Heart right ventricle (tissue), 16 donors: ENCODE results near the gene TWF2. TPM values are rescaled to one million over a fixed set of nuclear protein-coding genes. Genes with fewer than 3 reads are reported as not detected.

ENCODE experiments used
- ATAC-seq, 8 donors: fragments of 200-7000 bp; cut with Tn5 transposase; one replicate each; pipeline ENCODE4 v1.9.1; 2020; ENCODE audit warnings: mild to moderate bottlenecking in 8 of 8, moderate library complexity in 8 of 8, moderate number of reproducible peaks in 1 of 8
- DNase-seq, 2 donors: peaks; one replicate each; pipeline ENCODE4 v3.0.0-alpha.2; 2020
- H3K27ac ChIP-seq, 10 donors: fragments of 200-600 bp; sonication (generic) in 2 of 10; one replicate each; pipeline versions ENCODE4 v1.5.0 to v1.8.0; 2020 to 2022; ENCODE audit warnings: mild to moderate bottlenecking in 3 of 10
- H3K27me3 ChIP-seq, 7 donors: fragments of 200-600 bp; one replicate each; pipeline ENCODE4 v1.8.0; 2021 to 2022; ENCODE audit warnings: mild to moderate bottlenecking in 2 of 7
- H3K36me3 ChIP-seq, 9 donors: fragments of 200-600 bp; sonication (generic) in 1 of 9; one replicate each; pipeline versions ENCODE4 v1.5.0 to v1.8.0; 2020 to 2022; ENCODE audit warnings: mild to moderate bottlenecking in 2 of 9
- H3K4me1 ChIP-seq, 9 donors: fragments of 200-600 bp; sonication (generic) in 1 of 9; one replicate each; pipeline versions ENCODE4 v1.5.0 to v1.8.0; 2020 to 2022; ENCODE audit warnings: mild to moderate bottlenecking in 4 of 9
- H3K4me3 ChIP-seq, 10 donors: fragments of 200-600 bp; sonication (generic) in 2 of 10; one replicate each; pipeline versions ENCODE4 v1.5.0 to v1.8.0; 2020 to 2022; ENCODE audit warnings: mild to moderate bottlenecking in 7 of 10, moderate library complexity in 2 of 10
- H3K9me3 ChIP-seq, 11 donors: fragments of 200-600 bp in 10 of 11; sonication (generic) in 2 of 11; one replicate each; pipeline versions ENCODE4 v1.5.0 to v1.8.0; 2013 to 2022; ENCODE audit warnings: mild to moderate bottlenecking in 2 of 11, control low read depth in 1 of 11, moderate library complexity in 1 of 11
- WGBS, 2 donors: extraction: QIAGEN DNeasy Blood & Tissue Kit; methylation state at CpG; one replicate each; pipeline ENCODE4 v1.1.7; 2013; ENCODE audit warnings: inconsistent platforms in 1 of 2; 5-methylcytosine and 5-hydroxymethylcytosine counted together
- intact Hi-C, 10 donors: fragments of 100-400 bp; cut with DNase I; formaldehyde crosslinking; loops; one replicate each; pipeline versions ENCODE4 v1.11.1 to v1.14.2; 2022
- polyA plus RNA-seq, 2 donors: library from polyadenylated mRNA; stranded (reverse); fragments of 200-250 nt; gene quantifications; one replicate each; pipeline ENCODE4 v1.2.3, GENCODE V29; 2013
- total RNA-seq, 10 donors: library from RNA; stranded (reverse); fragmentation: NEBNext Ultra II Directional in 3 of 10; extraction: Animal tissue kit (Norgen Biotek cat#: 25700) in 3 of 10; gene quantifications; one replicate each; pipeline versions ENCODE4 v1.2.1 to v1.2.4, GENCODE V29; 2021 to 2023
- TF ChIP-seq, protein P1 (sequence below), 9 donors: fragments of 200-600 bp; sonication (generic) in 2 of 9; IDR thresholded peaks; one replicate each; pipeline versions ENCODE4 v1.5.0 to v1.8.0; 2021 to 2022; ENCODE audit warnings: antibody characterized with exemption in 9 of 9, mild to moderate bottlenecking in 5 of 9, moderate library complexity in 1 of 9
- donor health status: Arrhythmogenic right ventricular cardiomyopathy.
- donor health status: ischemic (EF 13 %, LVEDD 7.1; RV severe dilation, severe dysfunction).
- donor health status: healthy with polysubstance abuse.
- donor health status: DM: no; HTN: yes; CAD: no.
- donor health status: DM: no; HTN: no; CAD: no.
- donor health status: ischemic (EF 25% LVEDD 6.9; RV normal size, moderate dysfunction).
- donor health status: ischemic (EF 25% LVEDD 5.7; RV mildly dilated, moderate dysfunction).
- donor health status: healthy.
- donor health status: DM: yes; HTN: yes; CAD: no.
- donor health status: Ischemic cardiomyopathy.
- donor health status: ischemic (EF 35%, LVEDD 5.7; RV mildly dilated, moderate dysfunction).
- donor health status: nonischemic (EF 11% LVEDD 7.7; RV severe dilation, severe dysfunction).
- donor health status: DM: yes; HTN: yes; CAD: no.
- donor health status: PGD.
- donor health status: ischemic (EF 29% LVEDD 5.4; RV normal size, mild dysfunction).
- donor health status: nonischemic (EF 23%, LVEDD 6.1; RV moderate dilation, normal function).

The TWF2 gene
- total and polyA plus RNA-seq, 12 donors = 44.7 to 148 (median 96.0) TPM

GRCh38 chr3:52245322-52246263, 6.6 kb upstream of the TWF2 start, which contains the start of gene PPM1M:
PPM1M (plus strand) TSS chr3:52245759; CDS start chr3:52245825, 66 bp downstream.
- 2% methylated on average over 69 to 98 of the region's 98 CpGs for WGBS, 2 donors
- intact Hi-C loops = no loop called here

DNA sequence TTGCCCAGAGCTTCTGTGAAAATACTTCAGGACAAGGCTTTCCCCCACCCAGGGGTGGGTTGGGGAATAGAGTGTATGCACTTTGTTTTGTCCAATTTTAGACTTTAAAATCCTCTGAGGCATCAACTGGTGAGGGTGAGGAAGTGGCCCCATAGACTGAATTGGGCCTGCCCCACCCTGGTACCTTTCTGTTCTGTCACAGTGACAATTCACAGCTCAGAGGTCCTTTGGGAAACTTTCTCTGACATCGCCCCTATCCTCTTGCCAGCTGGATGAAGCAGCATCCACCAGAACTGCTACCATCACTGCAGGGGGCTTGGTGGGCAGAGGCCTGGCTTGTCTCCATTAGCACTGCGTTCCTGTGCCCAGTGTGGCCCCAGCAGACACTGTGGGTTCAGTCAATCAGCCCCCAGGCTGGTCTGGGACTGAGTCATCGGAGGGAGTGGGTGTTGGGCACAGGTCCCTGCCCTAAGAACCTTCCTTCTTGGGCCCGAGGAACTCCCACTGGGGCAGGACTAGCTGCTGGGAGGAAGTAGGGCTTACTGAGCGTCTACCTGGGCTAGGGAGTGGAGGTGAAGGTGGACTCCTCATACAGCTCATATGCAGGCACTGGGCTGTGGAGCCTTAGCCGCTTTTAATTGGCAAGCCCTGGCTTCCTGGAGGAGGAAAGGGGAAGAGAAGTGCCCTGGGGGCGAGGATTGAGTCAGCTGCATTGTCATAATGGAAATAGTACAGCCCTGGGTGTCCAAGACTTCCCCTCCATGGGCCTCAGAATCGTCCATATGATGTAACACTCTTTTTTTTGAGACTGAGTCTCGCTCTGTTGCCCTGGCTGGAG, 5.1 kb upstream of the TWF2 start:
- peak in 7 of 8 donors; percentile 0 to 30 (median 13) for ATAC-seq
- TF ChIP-seq, protein P1, sequence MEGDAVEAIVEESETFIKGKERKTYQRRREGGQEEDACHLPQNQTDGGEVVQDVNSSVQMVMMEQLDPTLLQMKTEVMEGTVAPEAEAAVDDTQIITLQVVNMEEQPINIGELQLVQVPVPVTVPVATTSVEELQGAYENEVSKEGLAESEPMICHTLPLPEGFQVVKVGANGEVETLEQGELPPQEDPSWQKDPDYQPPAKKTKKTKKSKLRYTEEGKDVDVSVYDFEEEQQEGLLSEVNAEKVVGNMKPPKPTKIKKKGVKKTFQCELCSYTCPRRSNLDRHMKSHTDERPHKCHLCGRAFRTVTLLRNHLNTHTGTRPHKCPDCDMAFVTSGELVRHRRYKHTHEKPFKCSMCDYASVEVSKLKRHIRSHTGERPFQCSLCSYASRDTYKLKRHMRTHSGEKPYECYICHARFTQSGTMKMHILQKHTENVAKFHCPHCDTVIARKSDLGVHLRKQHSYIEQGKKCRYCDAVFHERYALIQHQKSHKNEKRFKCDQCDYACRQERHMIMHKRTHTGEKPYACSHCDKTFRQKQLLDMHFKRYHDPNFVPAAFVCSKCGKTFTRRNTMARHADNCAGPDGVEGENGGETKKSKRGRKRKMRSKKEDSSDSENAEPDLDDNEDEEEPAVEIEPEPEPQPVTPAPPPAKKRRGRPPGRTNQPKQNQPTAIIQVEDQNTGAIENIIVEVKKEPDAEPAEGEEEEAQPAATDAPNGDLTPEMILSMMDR (IDR thresholded peaks at IDR 0.05) = no peak
- DNase-seq = peak in 1 of 2 donors; percentile 32
- peak overlapping the region in 3 of 10 donors; percentile 65 to 71 (median 67) for H3K4me3 ChIP-seq
- peaks cover 0 to 6% (median 0%) of the 10 kb centered on the region in 11 donors for H3K9me3 ChIP-seq
- H3K36me3 ChIP-seq = peaks cover 0 to 14% (median 0%) of the 10 kb centered on the region in 9 donors
- H3K27me3 ChIP-seq = no peaks in the 10 kb centered on the region
- intact Hi-C loops = loop anchor here in 1 of 10 donors (5.0 kb wide), 1 partner anchor 33 kb away; the partner anchor contains the start of gene WDR82
- H3K27ac ChIP-seq = peak overlapping the region in 7 of 10 donors; percentile 18 to 97 (median 88)
- 84 to 87% methylated on average over 9 of the region's 9 CpGs for WGBS, 2 donors
- peaks cover 7 to 71% (median 28%) of the 10 kb centered on the region in 9 donors for H3K4me1 ChIP-seq

More at GRCh38 chr3:52245322-52246263, 6.6 kb upstream of the TWF2 start, which contains the start of gene PPM1M:
- DNase-seq = peak; percentile 49 to 64
- H3K4me1 ChIP-seq = peaks cover 7 to 58% (median 17%) of the 10 kb centered on the region in 9 donors
- peaks cover 0 to 29% (median 0%) of the 10 kb centered on the region in 9 donors for H3K36me3 ChIP-seq
- H3K27ac ChIP-seq = peak within 1 kb of the TSS; percentile 69 to 97 (median 88)
- TF ChIP-seq, protein P1 (IDR thresholded peaks at IDR 0.05) = no peak
- peak; percentile 29 to 77 (median 51) for ATAC-seq
- H3K27me3 ChIP-seq = no peaks in the 10 kb centered on the region
- peaks cover 0 to 6% (median 0%) of the 10 kb centered on the region in 11 donors for H3K9me3 ChIP-seq
- peak within 1 kb of the TSS; percentile 33 to 71 (median 64) for H3K4me3 ChIP-seq

DNA sequence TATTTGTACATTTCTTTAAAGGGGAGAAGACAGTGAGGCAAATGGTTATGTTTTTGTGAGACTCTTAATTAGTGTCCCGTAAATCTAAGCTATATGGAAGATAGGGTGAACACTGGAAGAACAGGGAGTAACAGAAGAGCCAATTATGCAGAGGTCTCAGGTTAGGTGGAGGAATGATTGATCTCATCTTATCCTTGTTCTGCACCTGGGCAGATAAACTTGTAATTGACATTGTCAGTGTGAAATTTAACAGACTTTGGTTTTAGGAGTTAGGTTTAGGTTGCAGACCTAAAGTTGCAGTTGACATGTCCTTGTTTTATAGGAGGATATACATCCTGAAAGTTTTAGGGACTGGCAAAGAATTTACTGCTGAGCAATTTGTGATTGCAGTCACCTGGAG, 3.1 kb upstream of the TWF2 start:
- 84 to 86% methylated on average over 1 of the region's 1 CpG for WGBS, 2 donors
- peaks cover 0 to 6% (median 0%) of the 10 kb centered on the region in 11 donors for H3K9me3 ChIP-seq
- H3K4me3 ChIP-seq = no peak overlapping the region
- DNase-seq = no peak
- H3K4me1 ChIP-seq = peaks cover 17 to 69% (median 44%) of the 10 kb centered on the region in 9 donors
- H3K36me3 ChIP-seq = no peaks in the 10 kb centered on the region
- TF ChIP-seq, protein P1 (IDR thresholded peaks at IDR 0.05) = no peak
- no peaks in the 10 kb centered on the region for H3K27me3 ChIP-seq
- intact Hi-C loops = loop anchor here in 1 of 10 donors (5.0 kb wide), 1 partner anchor 35 kb away; the partner anchor contains the start of gene WDR82
- no peak for ATAC-seq
- no peak overlapping the region for H3K27ac ChIP-seq
